ENCODE results near the gene SYPL1.

DNA sequence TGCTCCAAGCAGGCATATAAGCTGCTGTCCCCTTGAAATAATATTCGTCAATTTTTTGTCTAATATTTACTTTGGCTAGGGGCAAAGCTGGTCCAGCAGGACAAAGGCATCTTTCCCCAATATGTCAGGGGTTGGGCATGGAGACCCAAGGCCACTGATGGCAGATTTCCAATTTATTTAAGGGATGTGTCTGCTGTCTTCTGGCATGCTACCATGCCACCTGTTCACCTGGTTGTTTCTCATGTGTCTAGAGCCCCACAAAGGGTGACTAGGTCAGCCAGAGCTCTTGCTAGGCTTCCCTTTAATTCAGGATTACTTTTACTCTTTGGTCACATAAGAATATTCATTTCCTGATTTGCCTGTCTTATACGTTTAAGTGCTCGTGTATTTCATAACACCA lies 22.1 kb upstream of the SYPL1 start:
- TF ChIP-seq, protein P1, sequence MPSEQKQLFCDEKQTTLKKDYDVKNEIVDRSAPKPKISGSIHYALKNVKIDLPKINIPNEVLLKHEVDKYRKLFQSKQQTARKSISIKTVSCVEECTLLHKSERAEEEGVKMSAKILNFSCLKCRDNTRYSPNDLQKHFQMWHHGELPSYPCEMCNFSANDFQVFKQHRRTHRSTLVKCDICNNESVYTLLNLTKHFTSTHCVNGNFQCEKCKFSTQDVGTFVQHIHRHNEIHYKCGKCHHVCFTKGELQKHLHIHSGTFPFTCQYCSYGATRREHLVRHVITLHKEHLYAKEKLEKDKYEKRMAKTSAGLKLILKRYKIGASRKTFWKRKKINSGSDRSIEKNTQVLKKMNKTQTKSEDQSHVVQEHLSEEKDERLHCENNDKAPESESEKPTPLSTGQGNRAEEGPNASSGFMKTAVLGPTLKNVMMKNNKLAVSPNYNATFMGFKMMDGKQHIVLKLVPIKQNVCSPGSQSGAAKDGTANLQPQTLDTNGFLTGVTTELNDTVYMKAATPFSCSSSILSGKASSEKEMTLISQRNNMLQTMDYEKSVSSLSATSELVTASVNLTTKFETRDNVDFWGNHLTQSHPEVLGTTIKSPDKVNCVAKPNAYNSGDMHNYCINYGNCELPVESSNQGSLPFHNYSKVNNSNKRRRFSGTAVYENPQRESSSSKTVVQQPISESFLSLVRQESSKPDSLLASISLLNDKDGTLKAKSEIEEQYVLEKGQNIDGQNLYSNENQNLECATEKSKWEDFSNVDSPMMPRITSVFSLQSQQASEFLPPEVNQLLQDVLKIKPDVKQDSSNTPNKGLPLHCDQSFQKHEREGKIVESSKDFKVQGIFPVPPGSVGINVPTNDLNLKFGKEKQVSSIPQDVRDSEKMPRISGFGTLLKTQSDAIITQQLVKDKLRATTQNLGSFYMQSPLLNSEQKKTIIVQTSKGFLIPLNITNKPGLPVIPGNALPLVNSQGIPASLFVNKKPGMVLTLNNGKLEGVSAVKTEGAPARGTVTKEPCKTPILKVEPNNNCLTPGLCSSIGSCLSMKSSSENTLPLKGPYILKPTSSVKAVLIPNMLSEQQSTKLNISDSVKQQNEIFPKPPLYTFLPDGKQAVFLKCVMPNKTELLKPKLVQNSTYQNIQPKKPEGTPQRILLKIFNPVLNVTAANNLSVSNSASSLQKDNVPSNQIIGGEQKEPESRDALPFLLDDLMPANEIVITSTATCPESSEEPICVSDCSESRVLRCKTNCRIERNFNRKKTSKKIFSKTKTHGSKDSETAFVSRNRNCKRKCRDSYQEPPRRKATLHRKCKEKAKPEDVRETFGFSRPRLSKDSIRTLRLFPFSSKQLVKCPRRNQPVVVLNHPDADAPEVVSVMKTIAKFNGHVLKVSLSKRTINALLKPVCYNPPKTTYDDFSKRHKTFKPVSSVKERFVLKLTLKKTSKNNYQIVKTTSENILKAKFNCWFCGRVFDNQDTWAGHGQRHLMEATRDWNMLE (tag by site-specific recombination; conservative IDR thresholded peaks at IDR 0.05; ENCODE audit: low read depth) = no peak
- no peak for TF ChIP-seq ZNF274 (IDR thresholded peaks at IDR 0.05; ENCODE audit: low read length)
- TF ChIP-seq ZNF274 (tag by site-specific recombination; IDR thresholded peaks at IDR 0.05; ENCODE audit: borderline replicate concordance) = no peak

All from HEK293 (cell line).